A673 (cell line): ENCODE results near the gene LAMA3. TPM values are rescaled to one million over a fixed set of nuclear protein-coding genes. Genes with fewer than 3 reads are reported as not detected.
A peak's percentile ranks its signal among the peaks of the same experiment; 100 is the strongest.
"Not testable (repeated sequence)": the region's sequence is repeated elsewhere in the genome, so short reads cannot be mapped to it uniquely, and the experiment has no call there.

Source experiments
- BruUV-seq: library from RNA; stranded (reverse); fragments of 400-500 nt; replicated peaks from 2 replicates; lab custom pipeline; 2021; lab: Mats Ljungman, UMichigan
- CTCF ChIA-PET: fragments of 300-600 bp; sonication (Branson Sonifier 250); formaldehyde crosslinking; loops from one replicate; lab custom pipeline; 2022; ENCODE audit warnings: antibody characterized with exemption; lab: Charles Lee
- POLR2A ChIA-PET: fragments of 300-600 bp; sonication (Branson Sonifier 250); formaldehyde crosslinking; loops from one replicate; lab custom pipeline; 2022; ENCODE audit warnings: antibody characterized with exemption; ENCODE audit not compliant: low non-redundant PET; lab: Charles Lee
- DNase-seq: peaks from one replicate; pipeline ENCODE4 v3.0.0-alpha.2; 2015; ENCODE audit warnings: low spot score
- H3K27ac ChIP-seq: fragments of 200-600 bp; sonication (generic); 2 replicates; pipeline ENCODE4 v1.5.1; 2016; ENCODE audit warnings: mixed run types, low read depth, mild to moderate bottlenecking, mixed read lengths, antibody characterized with exemption, low read length; ENCODE audit not compliant: poor library complexity, severe bottlenecking
- H3K27me3 ChIP-seq: fragments of 200-600 bp; sonication (generic); replicated peaks from 2 replicates; pipeline ENCODE4 v1.6.1; 2017; ENCODE audit warnings: mixed run types, low read depth, mild to moderate bottlenecking, mixed read lengths, antibody characterized with exemption, low read length; ENCODE audit not compliant: insufficient read depth, poor library complexity
- H3K36me3 ChIP-seq: fragments of 200-600 bp; sonication (generic); 2 replicates; pipeline ENCODE4 v1.6.1; 2016; ENCODE audit warnings: mixed run types, mild to moderate bottlenecking, mixed read lengths, antibody characterized with exemption, low read length; ENCODE audit not compliant: insufficient read depth, poor library complexity, severe bottlenecking
- H3K4me1 ChIP-seq: fragments of 200-600 bp; sonication (generic); 2 replicates; pipeline ENCODE4 v1.6.1; 2017; ENCODE audit warnings: mixed run types, mild to moderate bottlenecking, mixed read lengths, antibody characterized with exemption, low read length; ENCODE audit not compliant: insufficient read depth, poor library complexity, severe bottlenecking
- H3K4me3 ChIP-seq: fragments of 200-600 bp; sonication (generic); 2 replicates; pipeline ENCODE4 v1.5.1; 2016; ENCODE audit warnings: low read depth, mixed run types, mild to moderate bottlenecking, mixed read lengths, low read length; ENCODE audit not compliant: poor library complexity, severe bottlenecking
- H3K9me3 ChIP-seq: fragments of 200-600 bp; sonication (generic); 2 replicates; pipeline ENCODE4 v1.6.1; 2016; ENCODE audit warnings: mixed run types, low read depth, mild to moderate bottlenecking, mixed read lengths, antibody characterized with exemption, low read length; ENCODE audit not compliant: poor library complexity, severe bottlenecking
- EZH2 ChIP-seq: fragments of 200-600 bp; sonication (generic); IDR thresholded peaks from 2 replicates; pipeline ENCODE4 v1.6.1; 2017; ENCODE audit warnings: borderline replicate concordance, low read depth, mild to moderate bottlenecking, mixed read lengths, antibody characterized with exemption, low read length; ENCODE audit not compliant: poor library complexity, severe bottlenecking
- intact Hi-C: fragments of 100-400 bp; cut with micrococcal nuclease; formaldehyde crosslinking; loops from one replicate; pipeline ENCODE4 v1.10.0; 2022; ENCODE audit not compliant: unreplicated experiment
- total RNA-seq: library from RNA; stranded (reverse); gene quantifications from 2 replicates; pipeline ENCODE4 v1.2.3, GENCODE V29; 2021
- TF ChIP-seq, protein P1 (sequence below): fragments of 300-800, 200-600 bp; sonication (generic); conservative IDR thresholded peaks from 2 replicates; pipeline ENCODE4 v1.5.1; 2017; ENCODE audit warnings: low read depth, mild to moderate bottlenecking, antibody characterized with exemption, low read length, moderate library complexity, mixed read lengths

The LAMA3 gene
- total RNA-seq, 1 experiment from 2014 or later, result 2.7 TPM

DNA sequence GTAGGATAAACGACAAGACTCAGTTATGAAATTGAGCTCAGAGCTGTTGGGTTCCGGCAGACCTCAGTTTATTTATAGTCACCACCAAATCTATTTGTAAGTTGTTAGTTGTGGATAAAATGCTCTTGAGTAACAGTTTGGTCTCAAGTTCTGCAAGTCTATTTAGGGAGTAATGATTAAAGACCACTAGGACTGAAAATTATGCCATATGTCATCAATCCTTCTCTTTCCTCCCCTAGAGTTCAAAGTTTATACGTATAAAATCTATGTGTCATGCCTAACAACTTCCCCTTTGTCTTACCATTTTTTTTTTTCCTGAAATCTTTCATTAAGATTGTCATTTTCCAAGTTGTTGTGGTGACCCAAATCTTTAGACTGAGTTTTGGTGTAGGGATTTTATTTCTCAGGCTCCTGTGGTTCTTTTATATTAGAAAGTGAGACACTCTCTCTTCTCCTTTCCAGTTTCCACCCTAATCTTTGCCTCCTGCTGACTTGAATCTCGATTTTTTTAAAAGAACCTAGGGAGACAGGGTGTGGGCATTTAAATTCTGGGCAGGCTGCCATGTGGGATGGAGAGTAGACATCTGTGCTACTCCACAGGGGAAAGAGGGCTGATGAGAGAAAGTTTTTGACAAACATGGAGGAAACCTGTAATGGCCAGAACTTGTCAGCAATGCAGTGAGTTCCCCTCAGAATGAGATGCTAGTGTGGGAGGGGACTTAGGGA, 51.0 kb downstream of the LAMA3 start:
- H3K9me3 ChIP-seq, result no peaks in the 10 kb centered on the region
- no peak overlapping the region for H3K27ac ChIP-seq
- no peak for TF ChIP-seq EZH2
- TF ChIP-seq, protein P1, sequence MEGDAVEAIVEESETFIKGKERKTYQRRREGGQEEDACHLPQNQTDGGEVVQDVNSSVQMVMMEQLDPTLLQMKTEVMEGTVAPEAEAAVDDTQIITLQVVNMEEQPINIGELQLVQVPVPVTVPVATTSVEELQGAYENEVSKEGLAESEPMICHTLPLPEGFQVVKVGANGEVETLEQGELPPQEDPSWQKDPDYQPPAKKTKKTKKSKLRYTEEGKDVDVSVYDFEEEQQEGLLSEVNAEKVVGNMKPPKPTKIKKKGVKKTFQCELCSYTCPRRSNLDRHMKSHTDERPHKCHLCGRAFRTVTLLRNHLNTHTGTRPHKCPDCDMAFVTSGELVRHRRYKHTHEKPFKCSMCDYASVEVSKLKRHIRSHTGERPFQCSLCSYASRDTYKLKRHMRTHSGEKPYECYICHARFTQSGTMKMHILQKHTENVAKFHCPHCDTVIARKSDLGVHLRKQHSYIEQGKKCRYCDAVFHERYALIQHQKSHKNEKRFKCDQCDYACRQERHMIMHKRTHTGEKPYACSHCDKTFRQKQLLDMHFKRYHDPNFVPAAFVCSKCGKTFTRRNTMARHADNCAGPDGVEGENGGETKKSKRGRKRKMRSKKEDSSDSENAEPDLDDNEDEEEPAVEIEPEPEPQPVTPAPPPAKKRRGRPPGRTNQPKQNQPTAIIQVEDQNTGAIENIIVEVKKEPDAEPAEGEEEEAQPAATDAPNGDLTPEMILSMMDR, result no peak
- no TSS peak for BruUV-seq
- no peaks in the 10 kb centered on the region for H3K36me3 ChIP-seq
- intact Hi-C loops, result no loop called here
- POLR2A ChIA-PET, result no interaction called here
- H3K4me1 ChIP-seq, result peaks cover 31% of the 10 kb centered on the region
- no peaks in the 10 kb centered on the region for H3K27me3 ChIP-seq
- H3K4me3 ChIP-seq, result no peak overlapping the region
- DNase-seq, result peak; percentile 97
- CTCF ChIA-PET, result interaction anchor here (1.0 kb wide), 1 partner anchor 37 kb away, joined by 5 read pairs; no protein-coding TSS in a partner anchor

DNA sequence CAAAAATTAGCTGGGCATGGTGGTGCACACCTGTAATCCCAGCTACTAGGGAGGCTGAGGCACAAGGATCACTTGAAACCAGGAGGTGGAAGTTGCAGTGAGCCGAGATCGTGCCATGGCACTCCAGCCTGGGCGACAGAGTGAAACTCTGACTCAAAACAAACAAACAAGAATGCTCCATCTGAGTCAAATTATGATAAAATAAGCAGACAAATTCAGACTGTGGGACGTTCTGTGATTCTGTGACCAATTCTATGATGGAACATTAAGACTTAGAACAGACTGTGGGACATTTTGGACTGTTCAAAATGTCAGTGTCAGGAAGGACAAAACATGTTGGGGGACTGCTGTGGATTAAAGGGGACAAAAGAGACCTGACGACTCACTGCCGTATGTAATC, 52.7 kb downstream of the LAMA3 start:
- H3K9me3 ChIP-seq, POLR2A ChIA-PET, H3K27me3 ChIP-seq, H3K27ac ChIP-seq, intact Hi-C loops, DNase-seq, BruUV-seq, H3K4me3 ChIP-seq, H3K36me3 ChIP-seq: not testable (repeated sequence)
- CTCF ChIA-PET, result interaction anchor here (1.1 kb wide), 1 partner anchor 39 kb away, joined by 3 read pairs; no protein-coding TSS in a partner anchor
- H3K4me1 ChIP-seq, result peaks cover 26% of the 10 kb centered on the region

DNA sequence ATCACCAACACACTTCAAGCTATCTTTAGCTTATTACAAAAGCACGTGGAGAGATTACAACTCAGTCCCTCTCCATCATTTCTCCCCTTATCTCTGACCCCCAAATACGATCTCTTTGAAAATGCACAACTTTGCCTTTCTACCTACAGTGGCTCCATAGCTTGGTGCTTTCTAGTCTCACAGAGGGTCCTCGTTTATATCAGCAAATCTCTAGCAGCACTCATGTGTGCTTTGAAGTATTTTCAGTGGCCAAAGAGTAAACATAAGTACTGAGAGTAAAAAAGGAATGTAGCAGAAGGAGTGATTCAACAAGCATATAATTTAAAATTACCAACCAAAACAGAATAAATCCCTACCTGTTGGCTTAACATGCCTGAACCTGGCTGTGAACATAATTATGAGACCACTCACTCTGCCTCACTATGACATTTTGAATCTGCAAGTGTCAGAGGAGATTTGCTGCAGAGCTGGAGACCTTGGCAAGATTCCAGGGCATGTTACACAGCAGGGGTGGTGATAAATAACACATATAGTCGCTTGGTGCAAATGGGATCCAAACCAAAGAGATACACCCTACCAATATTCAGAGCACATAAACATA, 54.6 kb downstream of the LAMA3 start:
- BruUV-seq, result no TSS peak
- ChIA-PET CTCF (no interaction called here), POLR2A (no interaction called here)
- Histone ChIP-seq H3K9me3 (no peaks in the 10 kb centered on the region), H3K4me3 (no peak overlapping the region), H3K27me3 (no peaks in the 10 kb centered on the region), H3K4me1 (peaks cover 26% of the 10 kb centered on the region), H3K27ac (no peak overlapping the region), H3K36me3 (no peaks in the 10 kb centered on the region)
- intact Hi-C loops, result no loop called here
- TF ChIP-seq, protein P1, result no peak
- TF ChIP-seq EZH2, result no peak
- peak; percentile 45 for DNase-seq

DNA sequence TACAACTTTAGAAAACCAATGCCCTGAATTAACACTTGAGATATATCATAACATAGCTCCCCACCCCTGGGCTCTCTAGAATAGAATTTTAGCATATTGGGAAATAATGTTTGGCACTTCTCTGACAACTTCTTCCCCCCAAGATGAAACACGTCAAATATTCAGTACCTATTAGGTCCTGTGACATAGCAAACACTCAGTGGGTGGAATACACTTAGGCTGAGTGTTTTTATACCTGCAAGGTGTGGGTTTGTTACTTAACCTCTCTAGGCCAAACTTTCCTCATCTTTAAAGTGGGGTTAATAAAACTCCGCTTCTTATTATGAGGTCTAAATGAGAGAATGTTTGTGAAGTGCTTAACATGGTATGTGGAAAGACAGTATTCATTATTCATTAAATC, 56.1 kb downstream of the LAMA3 start:
- no TSS peak for BruUV-seq
- H3K27me3 ChIP-seq, result no peaks in the 10 kb centered on the region
- intact Hi-C loops, result no loop called here
- ChIA-PET CTCF (no interaction called here), POLR2A (interaction anchor here (0.6 kb wide), 1 partner anchor 641 kb away, joined by 3 read pairs; no protein-coding TSS in a partner anchor)
- H3K36me3 ChIP-seq, result no peaks in the 10 kb centered on the region
- no peak overlapping the region for H3K4me3 ChIP-seq
- no peaks in the 10 kb centered on the region for H3K9me3 ChIP-seq
- TF ChIP-seq, protein P1, result no peak
- no peak for TF ChIP-seq EZH2
- DNase-seq, result no peak
- no peak overlapping the region for H3K27ac ChIP-seq
- H3K4me1 ChIP-seq, result peaks cover 12% of the 10 kb centered on the region
